Calu3 (cell line): ENCODE data around the gene PPP1R3G. TPM values are rescaled to one million over a fixed set of nuclear protein-coding genes. Genes with fewer than 3 reads are reported as not detected.

ENCODE experiments used
- BruUV-seq: library from RNA; stranded (reverse); fragments of 400-500 nt; replicated peaks from 2 replicates; lab custom pipeline; 2021; lab: Mats Ljungman, UMichigan
- CTCF ChIA-PET: fragments of 300-600 bp; sonication (Branson Sonifier 250); formaldehyde crosslinking; loops from one replicate; lab custom pipeline; 2022; ENCODE audit warnings: antibody characterized with exemption; lab: Charles Lee
- DNase-seq: peaks from one replicate; pipeline ENCODE4 v3.0.0; 2022
- H3K27ac Mint-ChIP-seq: one replicate; pipeline ENCODE4 v1.8.0; 2022; ENCODE audit warnings: mixed read lengths; ENCODE audit not compliant: unreplicated experiment
- H3K27me3 Mint-ChIP-seq: one replicate; pipeline ENCODE4 v1.8.0; 2022; ENCODE audit warnings: mixed read lengths; ENCODE audit not compliant: unreplicated experiment
- H3K36me3 Mint-ChIP-seq: one replicate; pipeline ENCODE4 v1.8.0; 2022; ENCODE audit warnings: mild to moderate bottlenecking, moderate library complexity, mixed read lengths; ENCODE audit not compliant: insufficient read depth, unreplicated experiment
- H3K4me1 Mint-ChIP-seq: one replicate; pipeline ENCODE4 v1.8.0; 2022; ENCODE audit warnings: mild to moderate bottlenecking, low read depth, mixed read lengths; ENCODE audit not compliant: unreplicated experiment
- H3K4me3 Mint-ChIP-seq: one replicate; pipeline ENCODE4 v1.8.0; 2022; ENCODE audit warnings: mild to moderate bottlenecking, low read depth, moderate library complexity, mixed read lengths; ENCODE audit not compliant: unreplicated experiment
- H3K9me3 Mint-ChIP-seq: one replicate; pipeline ENCODE4 v1.8.0; 2022; ENCODE audit warnings: low read depth, mixed read lengths; ENCODE audit not compliant: unreplicated experiment
- CTCF ChIP-seq: fragments of 200-600 bp; IDR thresholded peaks from one replicate; pipeline ENCODE4 v1.8.0; 2022; ENCODE audit warnings: antibody characterized with exemption; ENCODE audit not compliant: unreplicated experiment
- intact Hi-C: fragments of 100-400 bp; cut with micrococcal nuclease; formaldehyde crosslinking; loops from one replicate; pipeline ENCODE4 v1.10.0; 2022; ENCODE audit not compliant: unreplicated experiment
- total RNA-seq: library from RNA; stranded (reverse); gene quantifications from 2 replicates; pipeline ENCODE4 v1.2.3, GENCODE V29; 2022

Gene PPP1R3G
- total RNA-seq, 1 experiment from 2014 or later, result 0.07 TPM

GRCh38 chr6:5121479-5121878 lies 36.3 kb downstream of the PPP1R3G start:
- H3K27ac Mint-ChIP-seq, result no peak overlapping the region
- DNase-seq, result no peak
- intact Hi-C loops, result no loop called here
- no peaks in the 10 kb centered on the region for H3K36me3 Mint-ChIP-seq
- no peaks in the 10 kb centered on the region for H3K4me1 Mint-ChIP-seq
- no peaks in the 10 kb centered on the region for H3K9me3 Mint-ChIP-seq
- CTCF ChIA-PET, result no interaction called here
- no peak overlapping the region for H3K4me3 Mint-ChIP-seq
- no peak for TF ChIP-seq CTCF
- no peaks in the 10 kb centered on the region for H3K27me3 Mint-ChIP-seq
- no TSS peak for BruUV-seq

GRCh38 chr6:5121956-5122355 lies 36.8 kb downstream of the PPP1R3G start:
- Mint-ChIP-seq H3K4me1 (no peaks in the 10 kb centered on the region), H3K27me3 (no peaks in the 10 kb centered on the region)
- no peak for TF ChIP-seq CTCF

GRCh38 chr6:5122504-5123112 lies 37.5 kb downstream of the PPP1R3G start:
- BruUV-seq, result no TSS peak
- no peak overlapping the region for H3K27ac Mint-ChIP-seq

More at GRCh38 chr6:5121956-5122355, 36.8 kb downstream of the PPP1R3G start:
- DNase-seq, result no peak
- no peak overlapping the region for H3K4me3 Mint-ChIP-seq
- CTCF ChIA-PET, result no interaction called here
- no peaks in the 10 kb centered on the region for H3K36me3 Mint-ChIP-seq
- no peaks in the 10 kb centered on the region for H3K9me3 Mint-ChIP-seq
- no TSS peak for BruUV-seq
- no peak overlapping the region for H3K27ac Mint-ChIP-seq
- intact Hi-C loops, result no loop called here

GRCh38 chr6:5123296-5124143 lies 38.4 kb downstream of the PPP1R3G start:
- no peak overlapping the region for H3K27ac Mint-ChIP-seq
- intact Hi-C loops, result no loop called here
- no peaks in the 10 kb centered on the region for H3K4me1 Mint-ChIP-seq
- no peak for TF ChIP-seq CTCF
- BruUV-seq, result no TSS peak
- DNase-seq, result no peak
- CTCF ChIA-PET, result interaction anchor here (0.5 kb wide), 1 partner anchor 160 kb away, joined by 3 read pairs; no protein-coding TSS in a partner anchor
- H3K36me3 Mint-ChIP-seq, result no peaks in the 10 kb centered on the region
- H3K27me3 Mint-ChIP-seq, result no peaks in the 10 kb centered on the region
- H3K9me3 Mint-ChIP-seq, result no peaks in the 10 kb centered on the region
- no peak overlapping the region for H3K4me3 Mint-ChIP-seq

More at GRCh38 chr6:5122504-5123112, 37.5 kb downstream of the PPP1R3G start:
- Mint-ChIP-seq H3K4me3 (no peak overlapping the region), H3K36me3 (no peaks in the 10 kb centered on the region), H3K4me1 (no peaks in the 10 kb centered on the region), H3K27me3 (no peaks in the 10 kb centered on the region), H3K9me3 (no peaks in the 10 kb centered on the region)
- no peak for DNase-seq
- no peak for TF ChIP-seq CTCF
- CTCF ChIA-PET, result no interaction called here
- intact Hi-C loops, result no loop called here
